GM18909 (cell line): Measurements from ENCODE around the gene LITAF.
"Not testable (repeated sequence)": the region's sequence is repeated elsewhere in the genome, so short reads cannot be mapped to it uniquely, and the experiment has no call there.

ENCODE experiments used
- ATAC-seq: cut with Tn5 transposase; IDR thresholded peaks from one replicate; pipeline ENCODE4 v1.9.1; 2021; ENCODE audit warnings: mild to moderate bottlenecking; ENCODE audit not compliant: unreplicated experiment, poor library complexity

Gene LITAF

DNA sequence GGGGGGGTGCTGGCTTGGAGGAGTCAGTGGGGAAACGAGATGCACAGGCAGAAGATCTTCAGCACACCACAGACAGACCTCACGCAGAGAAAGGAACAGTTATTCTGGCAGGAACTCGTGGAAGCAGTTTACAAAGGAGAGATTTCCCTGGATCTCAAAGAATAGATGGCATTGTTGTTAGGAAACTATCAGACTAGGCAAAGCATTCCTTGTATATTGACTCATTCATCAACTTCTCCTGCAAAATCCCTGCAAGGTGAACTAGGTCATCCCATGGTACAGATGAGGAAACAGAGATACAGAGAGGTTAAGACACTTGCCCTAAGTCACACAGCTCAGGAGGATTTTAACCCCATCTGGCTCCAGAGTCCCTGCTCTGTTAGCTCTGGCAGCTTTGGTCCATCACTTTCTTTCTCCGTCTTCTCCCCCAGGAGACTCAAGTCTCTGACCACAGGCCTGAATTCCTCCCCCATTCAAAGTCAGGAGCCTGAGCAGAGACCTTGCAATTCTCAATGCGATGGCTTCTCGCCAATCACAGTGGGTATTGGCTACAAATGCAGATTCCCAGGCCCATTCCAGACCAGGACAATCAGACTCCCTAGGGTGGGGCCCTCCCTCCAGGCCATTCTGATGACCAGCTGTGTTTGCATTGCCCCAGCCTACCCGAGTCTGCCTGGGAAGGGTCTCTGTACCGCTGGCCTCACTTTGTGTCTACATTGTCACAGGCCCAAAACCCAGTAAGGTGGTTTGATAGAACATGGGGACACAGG, 56.4 kb downstream of the LITAF start:
- no peak for ATAC-seq

DNA sequence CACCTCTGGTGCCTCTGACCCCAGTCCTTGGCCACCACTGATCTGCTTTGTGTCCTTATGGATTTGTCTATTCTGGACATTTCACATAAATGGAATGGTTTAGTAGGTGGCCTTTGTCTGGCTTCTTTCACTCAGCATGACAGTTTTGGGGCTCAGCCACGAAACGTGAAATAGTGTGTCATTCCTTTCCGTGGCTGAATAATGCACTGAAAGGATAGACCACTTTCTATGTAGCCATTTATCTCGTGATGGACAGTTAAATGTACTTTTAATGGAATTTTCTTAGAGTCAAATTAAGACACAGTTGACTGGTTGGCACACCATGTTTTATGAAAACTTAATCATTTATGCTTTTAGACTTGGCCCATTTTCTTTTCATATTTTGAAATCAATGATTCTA, 57.4 kb downstream of the LITAF start:
- no peak for ATAC-seq

DNA sequence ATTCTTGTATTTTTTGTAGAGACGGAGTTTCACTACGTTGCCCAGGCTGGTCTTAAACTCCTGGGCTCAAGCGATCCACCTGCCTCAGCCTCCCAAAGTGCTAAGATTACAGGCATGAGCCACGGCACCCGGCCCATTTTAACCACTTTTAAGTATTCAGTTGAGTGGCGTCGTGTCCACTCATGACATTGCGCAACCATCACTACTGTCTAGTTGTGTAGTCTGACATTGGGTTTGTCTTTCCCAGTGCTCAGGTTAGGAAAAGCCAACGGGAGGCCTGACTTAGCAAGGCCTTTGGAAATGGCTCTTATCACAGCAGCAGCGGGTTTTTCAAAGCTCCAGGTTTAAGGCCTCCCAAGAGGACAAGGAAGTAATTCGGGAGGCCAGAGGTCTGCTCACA, 58.7 kb downstream of the LITAF start:
- ATAC-seq: no peak

DNA sequence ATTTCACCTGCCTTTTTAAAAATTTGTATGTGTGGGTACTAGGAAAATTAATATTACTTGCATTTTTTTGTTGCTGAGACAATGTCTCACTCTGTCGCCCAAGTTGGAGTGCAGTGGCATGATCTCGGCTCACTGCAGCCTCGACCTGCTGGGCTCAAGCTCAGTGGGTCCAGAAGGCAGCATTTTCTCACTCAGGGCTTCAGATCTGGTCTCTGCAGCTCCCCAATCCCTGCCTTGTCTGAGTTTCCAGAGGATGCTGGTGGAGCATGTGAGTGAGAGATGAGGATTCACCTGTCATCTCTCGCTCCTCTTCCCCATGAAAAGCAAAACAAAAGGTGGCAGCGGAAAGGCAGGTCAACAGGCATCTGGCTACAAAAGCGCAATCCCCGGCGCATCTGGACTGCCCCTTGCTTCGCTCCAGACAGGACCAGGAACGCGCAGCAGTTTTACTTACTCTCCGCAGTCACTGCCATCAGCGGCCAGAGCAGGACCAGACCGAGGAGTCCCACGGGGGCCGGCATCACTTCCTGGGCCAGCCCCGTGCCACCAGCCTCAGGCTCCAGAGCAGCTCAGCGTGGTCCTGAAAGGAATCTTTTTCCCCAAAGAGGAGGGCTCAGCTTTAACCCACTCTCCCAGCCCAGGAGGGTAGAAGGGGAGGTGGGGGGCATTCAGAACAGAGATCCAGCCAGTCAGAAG, 59.9 kb downstream of the LITAF start:
- no peak for ATAC-seq

DNA sequence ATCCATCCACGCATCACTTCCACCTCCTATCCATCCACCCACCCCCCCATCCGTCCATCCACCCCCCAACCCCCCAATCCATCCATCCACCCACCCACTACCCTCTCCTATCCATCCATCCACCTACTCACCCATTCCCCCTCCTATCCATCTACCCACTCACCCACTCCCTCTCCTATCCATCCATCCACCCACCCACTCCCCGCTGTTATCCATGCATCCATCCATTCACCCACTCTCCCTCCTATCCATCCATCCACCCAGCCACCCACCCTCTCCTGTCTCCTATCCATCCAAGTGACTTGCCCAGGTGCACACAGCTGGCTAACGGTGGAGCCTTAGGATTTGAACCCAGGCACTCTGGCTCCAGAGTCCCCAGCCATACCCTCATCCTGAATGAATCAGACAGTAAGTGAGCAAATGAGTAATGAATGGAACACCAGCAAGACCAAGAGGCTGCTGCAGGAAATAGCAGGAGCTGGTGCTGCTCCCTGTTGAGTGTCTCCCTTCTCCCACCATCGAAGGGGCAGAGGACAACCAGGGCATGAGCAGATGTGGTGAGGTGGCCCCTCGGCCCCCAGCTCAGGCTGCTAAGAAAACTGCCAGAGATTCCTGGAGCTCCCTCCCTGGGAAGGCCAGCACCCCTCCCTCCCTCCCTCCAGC, 62.5 kb downstream of the LITAF start:
- no peak for ATAC-seq

DNA sequence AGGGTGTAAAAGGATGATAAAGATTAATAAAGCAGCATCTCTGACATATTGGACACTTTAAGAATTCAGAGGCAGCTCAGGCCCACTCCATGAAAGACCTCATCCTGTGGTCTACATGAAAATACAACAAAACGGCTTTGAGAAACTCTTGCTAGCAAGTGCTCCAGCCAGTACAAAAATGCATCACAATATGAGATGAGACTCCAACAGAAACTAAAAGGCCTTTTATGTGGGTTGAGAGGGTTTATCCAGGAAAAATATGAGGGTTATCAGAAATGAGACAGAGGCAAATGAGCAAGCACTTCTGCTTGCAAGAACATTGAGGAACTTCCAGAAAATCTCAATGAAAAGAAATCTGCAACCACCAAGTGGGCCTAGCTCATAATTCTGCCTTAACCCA, 65.7 kb downstream of the LITAF start:
- ATAC-seq: no peak

DNA sequence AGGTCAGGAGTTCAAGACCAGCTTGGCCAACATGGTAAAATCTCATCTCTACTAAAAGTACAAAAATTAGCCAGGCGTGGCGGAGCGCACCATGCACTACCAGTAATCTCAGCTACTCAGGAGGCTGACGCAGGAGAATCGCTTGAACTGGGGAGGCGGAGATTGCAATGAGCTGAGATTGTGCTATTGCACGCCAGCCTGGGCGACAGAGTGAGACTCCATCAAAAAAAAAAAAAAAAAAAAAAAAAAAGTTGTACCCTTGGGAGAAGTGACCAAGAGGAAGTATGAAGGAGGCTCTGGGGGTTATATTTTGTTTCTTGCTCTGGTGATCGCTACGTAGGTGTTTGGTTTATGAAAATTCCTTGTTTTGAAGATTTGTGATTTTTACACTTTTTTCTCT, 66.3 kb downstream of the LITAF start:
- no peak for ATAC-seq

DNA sequence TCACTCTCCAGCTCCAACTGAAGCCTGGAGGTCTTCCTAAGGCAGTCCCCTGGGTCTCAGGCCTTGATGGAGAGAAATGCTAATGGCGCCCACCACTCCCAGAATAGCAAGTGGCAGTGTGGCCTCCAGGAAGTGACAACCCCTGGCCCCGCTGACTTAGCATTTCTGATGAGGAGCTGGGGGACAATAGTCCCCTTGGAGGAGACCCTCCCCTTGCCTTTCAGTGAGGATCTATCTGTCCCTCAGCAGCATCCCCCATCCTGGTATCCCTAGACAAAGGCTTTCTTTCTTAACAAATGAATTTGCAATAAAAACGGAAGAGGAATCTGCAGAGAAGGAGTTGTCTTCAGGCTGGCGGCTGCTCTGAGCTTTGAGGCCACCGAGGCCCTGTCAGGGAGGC, 68.8 kb downstream of the LITAF start:
- ATAC-seq: no peak

DNA sequence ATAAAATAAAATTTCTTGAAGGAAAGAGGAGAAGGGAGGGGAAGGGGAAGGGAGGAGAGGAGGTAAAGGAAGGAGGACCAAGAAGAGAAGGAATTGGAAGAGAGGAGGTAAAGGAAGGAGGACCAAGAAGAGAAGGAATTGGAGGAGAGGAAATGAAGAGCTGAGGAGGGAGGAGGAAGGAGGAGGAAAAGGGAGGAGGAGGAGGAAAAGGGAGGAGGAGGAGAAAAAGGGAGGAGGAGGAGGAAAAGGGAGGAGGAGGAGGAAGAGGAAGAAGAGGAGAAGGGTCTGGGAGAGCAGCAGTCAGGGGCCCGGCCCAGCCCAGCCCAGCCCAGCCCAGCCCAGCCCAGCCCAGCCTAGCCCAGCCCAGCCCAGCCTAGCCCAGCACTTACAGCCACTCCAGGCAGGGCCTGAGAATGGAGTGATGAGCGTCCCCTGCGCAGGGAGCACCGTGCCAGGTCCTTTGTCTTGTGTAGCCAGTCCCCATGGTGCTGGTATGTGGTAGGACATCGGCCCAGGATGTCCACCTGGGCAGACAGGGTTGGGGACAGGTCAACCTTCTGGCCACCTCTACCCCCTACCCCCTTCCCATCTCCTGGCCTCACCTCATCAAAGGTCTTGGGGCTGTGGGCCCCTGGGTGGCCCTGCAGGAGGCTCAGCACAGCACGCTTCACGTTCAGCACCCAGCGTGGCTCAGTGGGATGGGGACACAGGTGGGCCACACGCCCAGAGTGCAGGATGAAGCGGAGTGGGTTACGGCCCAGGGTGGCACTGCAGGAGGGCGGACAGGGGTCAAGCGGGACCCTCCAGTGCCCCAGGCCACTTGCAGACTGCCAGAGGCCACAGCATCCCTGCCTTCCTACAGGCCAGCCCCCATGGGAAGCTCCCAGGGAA, 70.9 kb downstream of the LITAF start:
- no peak for ATAC-seq

DNA sequence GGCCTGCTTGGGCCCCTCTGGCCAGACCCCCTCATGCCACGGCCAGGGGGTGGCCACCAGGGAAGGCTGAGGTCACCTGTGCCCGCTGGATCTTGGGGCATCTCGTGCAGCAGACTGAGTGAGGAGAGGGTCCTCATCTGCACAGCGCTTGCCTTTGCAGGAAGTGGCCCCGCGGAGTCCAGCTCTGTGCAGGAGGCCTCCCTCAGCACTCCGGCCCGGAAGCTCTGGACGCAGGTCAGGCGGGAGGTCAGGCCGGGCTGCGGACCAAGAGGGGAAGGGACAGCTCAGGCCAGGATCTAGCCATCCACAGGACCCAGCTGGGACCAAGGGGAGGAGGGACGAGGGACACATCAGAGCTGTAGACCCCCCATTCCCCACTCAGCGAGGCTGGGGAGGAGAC, 72.4 kb downstream of the LITAF start:
- no peak for ATAC-seq

DNA sequence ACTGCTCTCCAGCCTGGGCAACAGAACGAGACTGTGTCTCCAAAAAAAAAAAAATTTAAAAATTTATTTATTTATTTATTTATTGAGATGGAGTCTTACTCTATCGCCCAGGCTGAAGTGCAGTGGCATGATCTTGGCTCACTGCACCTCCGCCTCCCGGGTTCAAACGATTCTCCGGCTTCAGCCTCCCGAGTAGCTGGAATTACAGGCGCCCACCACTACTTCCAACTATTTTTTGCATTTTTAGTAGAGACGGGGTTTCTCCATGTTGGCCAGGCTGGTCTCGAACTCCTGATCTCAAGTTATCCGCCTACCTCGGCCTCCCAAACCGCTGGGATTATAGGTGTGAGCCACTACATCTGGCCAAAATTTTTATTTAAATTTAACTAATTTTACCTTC, 73.4 kb downstream of the LITAF start:
- ATAC-seq: not testable (repeated sequence)

DNA sequence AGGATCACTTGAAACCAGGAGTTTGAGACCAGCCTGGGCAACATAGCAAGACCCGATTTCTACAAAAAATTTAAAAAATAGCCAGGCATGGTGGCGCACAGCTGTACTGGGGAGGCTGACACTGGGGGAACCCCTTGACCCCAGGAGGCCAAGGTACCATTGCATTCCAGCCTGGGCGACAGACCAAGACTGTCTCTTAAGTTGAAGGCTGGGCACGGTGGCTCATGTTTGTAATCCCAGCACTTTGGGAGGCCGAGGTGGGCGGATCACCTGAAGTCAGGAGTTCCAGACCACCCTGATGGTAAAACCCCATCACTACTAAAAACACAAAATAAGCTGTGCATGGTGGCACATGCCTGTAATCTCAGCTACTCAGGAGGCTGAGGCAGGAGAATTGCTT, 74.9 kb downstream of the LITAF start:
- ATAC-seq: no peak

DNA sequence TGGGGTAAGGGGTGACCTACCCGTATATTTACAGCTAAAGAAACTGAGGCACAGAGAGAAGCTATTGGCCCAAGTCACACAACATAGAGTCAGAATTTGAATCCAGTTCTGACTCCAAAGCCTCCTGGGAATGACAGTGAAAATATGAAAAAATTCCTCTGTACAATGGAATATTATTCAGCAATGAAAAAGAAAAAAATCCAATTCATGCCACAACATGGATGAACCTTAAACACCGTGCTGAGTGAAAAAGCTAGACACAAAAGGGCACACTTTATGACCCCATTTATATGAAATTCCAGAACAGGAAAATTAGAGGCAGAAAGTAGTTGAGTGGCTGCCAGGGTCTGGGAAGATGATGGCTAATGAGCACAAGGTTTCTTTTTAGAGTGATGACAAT, 75.4 kb downstream of the LITAF start:
- ATAC-seq: no peak

DNA sequence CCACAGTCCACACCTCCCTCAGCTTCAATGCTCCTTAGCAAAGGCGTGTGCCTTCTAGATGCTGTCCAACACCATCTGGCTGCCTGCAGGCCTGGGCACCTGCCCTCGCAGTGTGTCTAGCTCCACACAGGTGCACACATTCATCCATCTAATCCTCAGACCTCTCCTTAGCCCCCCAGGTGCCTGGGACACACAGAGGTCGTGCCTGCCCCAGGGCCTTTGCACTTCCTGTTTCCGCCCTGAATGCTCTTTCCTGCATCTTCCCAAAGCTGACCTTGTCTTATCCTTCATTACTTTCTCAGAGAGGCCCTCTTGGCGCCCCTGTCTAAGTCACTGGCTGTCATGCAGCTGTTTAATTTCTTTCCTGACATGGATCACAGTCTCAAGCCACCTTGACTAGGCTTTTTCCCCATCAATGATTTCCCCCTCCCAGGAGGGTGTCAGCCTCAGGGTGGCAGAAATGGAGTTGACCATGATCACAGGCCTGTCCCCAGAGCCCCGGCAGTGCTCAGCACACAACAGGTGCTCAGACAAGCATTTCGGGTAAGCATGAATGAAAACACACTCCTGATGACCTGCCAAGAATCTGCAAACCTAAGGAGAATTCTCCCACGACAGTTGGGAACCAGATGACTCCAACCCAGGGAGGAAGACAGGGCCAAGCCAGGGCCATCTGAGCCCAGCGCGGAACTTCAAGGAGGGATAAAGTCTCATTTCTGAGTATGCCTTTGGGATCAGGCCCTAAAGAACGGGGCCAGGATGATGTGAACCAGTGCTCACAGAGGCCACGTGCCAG, 76.3 kb downstream of the LITAF start:
- no peak for ATAC-seq

DNA sequence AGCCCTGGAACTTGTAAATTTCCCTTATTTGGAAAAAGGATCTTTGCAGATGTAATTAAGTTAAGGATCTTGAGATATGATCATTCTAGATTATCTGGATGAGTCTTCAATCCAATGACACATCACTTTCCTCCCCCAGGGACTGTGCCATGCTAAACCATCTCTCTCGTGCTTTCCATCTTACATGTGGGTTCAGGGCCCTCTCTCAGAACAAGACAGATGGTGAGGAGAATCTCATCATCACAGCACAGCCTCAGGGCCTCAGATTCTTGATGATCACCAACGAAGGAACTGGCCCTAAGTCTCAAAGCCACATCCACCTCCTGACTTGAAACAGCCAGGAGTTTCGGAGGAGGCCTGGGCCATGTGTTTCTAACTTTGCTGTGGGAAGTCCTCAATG, 78.7 kb downstream of the LITAF start:
- no peak for ATAC-seq

DNA sequence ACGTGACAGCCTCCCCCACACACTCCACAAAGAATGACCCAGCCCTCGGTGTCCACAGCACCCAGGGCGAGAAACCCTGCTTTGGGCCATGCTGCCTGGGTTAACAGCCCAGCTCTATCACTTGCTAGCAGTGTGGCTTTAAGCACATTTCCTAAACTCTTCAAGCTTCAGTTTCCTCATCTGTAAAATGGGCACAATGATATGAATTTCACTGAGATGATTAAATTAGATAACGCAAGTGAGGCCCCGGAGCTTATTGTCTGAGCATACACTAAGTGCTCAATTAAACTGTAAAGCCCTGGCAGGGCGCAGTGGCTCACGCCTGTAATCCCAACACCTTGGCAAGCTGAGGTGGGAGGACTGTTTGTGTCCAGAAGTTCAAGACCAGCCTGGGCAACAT, 79.4 kb downstream of the LITAF start:
- ATAC-seq: no peak

DNA sequence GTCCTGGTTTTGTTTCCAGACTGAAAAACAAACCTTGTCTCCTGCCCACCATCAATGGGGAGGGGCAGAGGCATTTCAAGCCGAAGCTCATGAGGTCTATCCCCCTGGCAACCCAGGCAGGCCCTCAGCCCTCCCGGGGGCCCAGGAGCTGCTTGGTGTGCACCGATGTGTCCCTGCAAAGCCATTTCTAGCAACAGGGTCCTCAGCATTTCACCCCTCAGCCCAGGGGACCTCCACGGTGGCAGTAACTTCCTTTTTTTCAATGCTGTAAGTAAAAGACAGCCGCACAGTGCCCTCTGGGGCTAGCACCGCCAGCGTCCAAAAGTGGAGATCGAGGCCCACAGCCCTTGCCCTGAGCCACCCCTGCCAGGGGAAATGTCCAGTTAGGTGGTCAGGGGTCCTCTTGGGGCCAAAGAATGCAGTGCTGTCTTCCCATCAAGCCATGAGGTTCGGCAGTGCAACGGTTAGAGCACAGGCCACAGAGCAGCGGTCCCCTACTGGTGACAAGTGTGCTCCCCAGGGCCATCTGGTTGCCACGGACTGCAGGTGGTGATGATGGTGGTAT, 79.9 kb downstream of the LITAF start:
- ATAC-seq: no peak

DNA sequence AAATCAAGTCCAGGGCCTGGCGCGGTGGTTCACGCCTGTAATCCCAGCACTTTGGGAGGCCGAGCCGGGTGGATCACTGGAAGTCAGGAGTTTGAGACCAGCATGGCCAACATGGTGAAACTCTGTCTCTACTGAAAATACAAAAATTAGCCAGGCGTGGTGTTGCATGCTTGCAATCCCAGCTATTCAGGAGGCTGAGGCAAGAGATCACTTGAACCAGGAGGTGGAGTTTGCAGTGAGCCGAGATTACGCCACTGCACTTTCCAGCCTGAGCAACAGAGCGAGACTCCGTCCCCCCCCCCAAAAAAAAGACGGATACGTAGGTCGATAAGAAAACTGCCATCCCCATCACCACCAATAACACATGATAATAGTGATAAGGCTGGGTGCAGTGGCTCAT, 82.5 kb downstream of the LITAF start:
- not testable (repeated sequence) for ATAC-seq

DNA sequence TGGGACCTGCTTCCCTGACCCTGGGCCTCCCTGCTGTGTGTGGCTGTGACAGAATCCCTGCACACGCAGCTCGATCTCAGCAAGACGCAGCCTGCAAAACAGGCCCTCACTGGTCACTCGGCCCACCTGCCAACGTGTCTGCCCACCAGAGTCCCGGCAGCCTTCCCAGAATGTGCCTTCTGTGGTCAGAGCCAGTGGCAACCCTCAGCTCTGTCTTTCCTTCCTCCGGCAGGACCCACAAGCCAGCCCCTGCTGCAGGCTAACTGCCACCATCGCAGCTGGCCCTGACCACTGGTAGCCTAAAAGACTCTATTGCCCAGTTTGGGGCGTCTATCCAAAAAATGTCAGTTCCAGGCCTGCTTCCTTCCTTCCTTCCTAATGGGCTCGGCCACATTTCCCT, 83.2 kb downstream of the LITAF start:
- ATAC-seq: no peak

DNA sequence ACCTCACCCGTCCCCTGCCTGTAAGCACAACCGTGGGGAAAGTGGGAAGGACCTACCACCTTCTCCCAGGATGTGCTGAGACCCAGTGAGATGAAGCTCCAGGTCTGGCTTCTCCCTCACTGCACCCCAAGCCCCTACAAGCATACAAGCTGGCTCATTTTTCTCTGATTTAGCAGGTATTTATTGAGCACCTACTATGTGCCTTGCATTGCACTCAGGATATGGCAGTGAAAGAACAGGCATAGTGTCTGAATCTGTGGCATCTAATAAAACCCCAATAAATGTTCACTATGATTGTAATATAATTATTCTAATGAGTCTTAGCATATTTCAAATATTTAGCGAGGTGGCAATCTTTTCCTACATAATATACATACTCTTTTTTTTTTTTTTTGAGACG, 84.5 kb downstream of the LITAF start:
- no peak for ATAC-seq
